Mononuclear cell (primary cell): ENCODE results near the gene SLC45A2. TPM values are rescaled to one million over a fixed set of nuclear protein-coding genes. Genes with fewer than 3 reads are reported as not detected.
"Not testable (repeated sequence)": the region's sequence is repeated elsewhere in the genome, so short reads cannot be mapped to it uniquely, and the experiment has no call there.

Experiments
- H3K27me3 ChIP-seq: 2 replicates; pipeline ENCODE4 v1.6.0; 2011; ENCODE audit warnings: low read length, control low read depth; ENCODE audit not compliant: insufficient read depth
- H3K4me1 ChIP-seq: 2 replicates; pipeline ENCODE4 v1.5.1; 2011; ENCODE audit warnings: mild to moderate bottlenecking, low read length, control low read depth; ENCODE audit not compliant: insufficient read depth
- H3K4me3 ChIP-seq: 2 replicates; pipeline ENCODE4 v1.5.1; 2011; ENCODE audit warnings: mild to moderate bottlenecking, low read length, moderate library complexity
- H3K9me3 ChIP-seq: 2 replicates; pipeline ENCODE4 v1.5.1; 2011; ENCODE audit warnings: low read depth, mild to moderate bottlenecking, control low read depth, low read length
- total RNA-seq: library from RNA; depleted of rRNA; stranded (reverse); fragments of >200 nt; gene quantifications from one replicate; pipeline ENCODE4 v1.2.3, GENCODE V29; 2012

The SLC45A2 gene
- total RNA-seq, 1 donor, result under 0.01 TPM

DNA sequence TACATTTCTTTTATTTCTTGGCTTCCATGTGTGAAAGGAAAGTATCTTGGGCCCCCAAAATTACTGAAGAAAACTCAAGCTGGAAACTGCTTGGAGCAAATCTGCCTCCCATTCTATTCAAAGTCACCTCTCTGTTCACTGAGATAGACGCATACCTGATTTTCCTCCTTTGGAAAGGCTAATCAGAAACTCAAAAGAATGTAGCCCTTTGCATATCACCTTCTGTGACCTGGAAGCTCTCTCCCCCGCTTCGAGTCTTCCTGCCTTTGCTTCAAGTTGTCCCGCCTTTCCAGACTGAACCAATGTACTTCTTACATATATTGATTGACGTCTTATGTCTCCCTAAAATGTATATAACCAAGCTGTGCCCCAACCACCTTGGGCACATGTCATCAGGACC, 53.4 kb downstream of the SLC45A2 start:
- peaks cover 13% of the 10 kb centered on the region for H3K27me3 ChIP-seq
- no peaks in the 10 kb centered on the region for H3K9me3 ChIP-seq
- no peak overlapping the region for H3K4me3 ChIP-seq
- no peaks in the 10 kb centered on the region for H3K4me1 ChIP-seq

DNA sequence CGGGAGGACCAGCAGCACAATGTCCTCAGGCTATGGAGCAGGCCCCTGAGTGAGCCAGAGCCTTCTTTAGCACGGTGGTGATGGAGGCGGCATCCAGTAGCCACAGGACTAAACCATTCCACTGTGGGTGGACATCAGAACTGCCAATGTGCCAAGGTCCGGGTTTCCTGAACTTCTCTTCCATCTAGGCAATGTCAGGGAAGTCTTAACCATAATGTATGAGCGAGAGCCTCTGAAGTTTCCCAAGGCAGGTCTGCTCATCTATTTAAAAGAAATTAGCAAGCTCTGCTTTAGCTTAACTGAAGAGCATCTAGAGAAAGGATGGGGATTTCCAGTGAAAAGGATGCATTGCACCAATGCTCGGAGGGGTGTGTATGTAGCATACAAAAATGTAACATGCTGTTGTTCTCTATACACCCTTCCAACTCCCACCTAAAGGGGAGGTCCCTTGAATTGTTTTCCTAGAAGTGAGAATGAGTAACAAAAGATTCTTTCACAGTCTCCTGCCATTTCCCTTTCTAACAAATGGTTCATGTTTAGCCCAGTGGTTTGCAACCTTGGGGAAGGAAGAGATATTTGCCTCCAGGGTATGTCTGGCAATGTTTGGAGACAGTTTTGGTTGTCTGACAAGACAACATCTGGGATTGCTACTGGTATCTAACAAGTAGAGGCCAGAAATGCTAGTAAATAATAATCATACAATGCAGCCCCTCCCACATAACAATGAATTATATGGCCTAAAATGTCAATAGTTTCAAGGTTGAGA, 54.4 kb downstream of the SLC45A2 start:
- H3K4me1 ChIP-seq, result no peaks in the 10 kb centered on the region
- peaks cover 2% of the 10 kb centered on the region for H3K27me3 ChIP-seq
- H3K9me3 ChIP-seq, result no peaks in the 10 kb centered on the region
- no peak overlapping the region for H3K4me3 ChIP-seq

- Histone ChIP-seq H3K27me3 (no peaks in the 10 kb centered on the region), H3K4me1 (no peaks in the 10 kb centered on the region), H3K9me3 (no peaks in the 10 kb centered on the region)
These were observed 56.2 kb downstream of the SLC45A2 start for GRCh38 chr5:33928283-33928682.

GRCh38 chr5:33927685-33928084, 56.8 kb downstream of the SLC45A2 start:
- Histone ChIP-seq H3K4me3 (no peak overlapping the region), H3K9me3 (no peaks in the 10 kb centered on the region), H3K4me1 (no peaks in the 10 kb centered on the region), H3K27me3 (no peaks in the 10 kb centered on the region)

More at GRCh38 chr5:33928283-33928682, 56.2 kb downstream of the SLC45A2 start:
- no peak overlapping the region for H3K4me3 ChIP-seq

GRCh38 chr5:33925278-33925677, 59.2 kb downstream of the SLC45A2 start:
- no peaks in the 10 kb centered on the region for H3K27me3 ChIP-seq
- no peak overlapping the region for H3K4me3 ChIP-seq
- H3K4me1 ChIP-seq, result no peaks in the 10 kb centered on the region
- H3K9me3 ChIP-seq, result no peaks in the 10 kb centered on the region

DNA sequence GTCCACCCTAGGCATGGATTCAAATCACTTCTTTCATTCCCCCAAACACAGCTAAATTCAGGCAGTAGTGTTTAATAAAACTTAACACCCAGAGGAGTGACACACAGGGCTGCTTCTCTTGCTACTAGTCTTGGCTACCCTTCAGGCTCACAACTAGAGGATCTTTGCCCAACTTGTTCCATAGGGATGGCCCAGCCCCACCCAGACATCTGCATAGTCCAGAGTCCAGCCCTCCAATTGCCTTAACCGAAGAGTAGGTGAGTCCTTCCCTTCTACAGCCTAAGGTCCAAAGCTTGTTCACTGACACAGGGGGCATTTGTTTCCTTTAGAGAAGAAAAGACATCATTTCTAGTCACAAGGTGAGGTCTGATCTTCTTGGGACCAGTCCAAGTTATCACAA, 63.5 kb downstream of the SLC45A2 start:
- Histone ChIP-seq H3K4me3 (no peak overlapping the region), H3K4me1 (no peaks in the 10 kb centered on the region), H3K9me3 (peaks cover 6% of the 10 kb centered on the region), H3K27me3 (no peaks in the 10 kb centered on the region)

GRCh38 chr5:33914844-33915243, 69.6 kb downstream of the SLC45A2 start:
- not testable (repeated sequence) for H3K27me3 ChIP-seq, H3K9me3 ChIP-seq, H3K4me3 ChIP-seq, H3K4me1 ChIP-seq

DNA sequence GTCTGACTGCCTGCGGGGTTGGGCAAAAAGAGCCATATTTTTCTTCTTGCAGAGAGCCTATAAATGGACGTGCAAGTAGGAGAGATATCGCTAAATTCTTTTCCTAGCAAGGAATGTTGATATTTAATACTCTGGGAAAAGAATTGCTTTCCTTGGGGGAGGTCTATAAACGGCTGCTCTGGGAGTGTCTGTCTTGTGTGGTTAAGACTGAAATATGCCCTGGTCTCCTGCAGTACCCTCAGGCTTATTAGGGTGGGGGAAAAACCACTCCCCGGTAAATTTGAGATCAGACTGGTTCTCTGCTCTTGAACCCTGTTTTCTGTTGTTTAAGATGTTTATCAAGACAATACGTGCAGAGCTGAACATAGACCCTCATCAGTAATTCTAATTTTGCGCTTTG, 78.2 kb downstream of the SLC45A2 start:
- peaks cover 31% of the 10 kb centered on the region for H3K9me3 ChIP-seq
- not testable (repeated sequence) for H3K4me3 ChIP-seq, H3K4me1 ChIP-seq, H3K27me3 ChIP-seq

DNA sequence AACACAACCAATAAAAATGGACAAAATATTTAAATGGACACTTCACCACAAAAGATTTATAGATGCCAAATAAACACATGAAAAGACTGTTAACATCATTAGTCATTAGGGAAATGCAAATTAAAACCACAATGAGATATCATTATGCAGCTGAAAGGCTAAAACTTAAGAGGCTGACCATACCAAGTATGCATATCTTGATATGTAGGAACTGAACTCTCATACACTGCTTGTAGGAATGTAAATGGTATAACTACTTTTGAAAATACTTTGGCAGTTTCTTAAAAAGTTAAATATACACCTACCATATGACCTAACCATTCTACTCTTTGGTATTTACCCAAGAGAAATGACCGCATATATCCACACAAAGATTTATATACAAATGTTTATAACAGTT, 79.1 kb downstream of the SLC45A2 start:
- H3K9me3 ChIP-seq, result peaks cover 31% of the 10 kb centered on the region
- H3K27me3 ChIP-seq, result no peaks in the 10 kb centered on the region
- no peaks in the 10 kb centered on the region for H3K4me1 ChIP-seq
- H3K4me3 ChIP-seq, result no peak overlapping the region

- H3K4me1 ChIP-seq, result no peaks in the 10 kb centered on the region
- H3K27me3 ChIP-seq, result no peaks in the 10 kb centered on the region
- H3K4me3 ChIP-seq, result no peak overlapping the region
- H3K9me3 ChIP-seq, result peaks cover 27% of the 10 kb centered on the region
These were observed 81.4 kb downstream of the SLC45A2 start for GRCh38 chr5:33903118-33903517.

- Histone ChIP-seq H3K4me3 (no peak overlapping the region), H3K4me1 (no peaks in the 10 kb centered on the region), H3K9me3 (peaks cover 10% of the 10 kb centered on the region), H3K27me3 (no peaks in the 10 kb centered on the region)
These were observed 83.3 kb downstream of the SLC45A2 start for GRCh38 chr5:33901156-33901555.

Other genes starting within 250 kb of the SLC45A2 start
- gene ADAMTS12, start 92.7 kb downstream of the SLC45A2 start, total RNA-seq, result under 0.01 TPM
- not detected for gene RXFP3, start 48.3 kb downstream of the SLC45A2 start, total RNA-seq
- gene AMACR, start 23.4 kb upstream of the SLC45A2 start, total RNA-seq, result 2.0 TPM
- gene C1QTNF3, start 58.5 kb upstream of the SLC45A2 start, total RNA-seq, result 3.6 TPM